ENCODE data around the gene CAMTA1. TPM values are rescaled to one million over a fixed set of nuclear protein-coding genes. Genes with fewer than 3 reads are reported as not detected.

The CAMTA1 gene
- polyA plus RNA-seq, 1 donor from 2014 or later: 162 TPM

DNA sequence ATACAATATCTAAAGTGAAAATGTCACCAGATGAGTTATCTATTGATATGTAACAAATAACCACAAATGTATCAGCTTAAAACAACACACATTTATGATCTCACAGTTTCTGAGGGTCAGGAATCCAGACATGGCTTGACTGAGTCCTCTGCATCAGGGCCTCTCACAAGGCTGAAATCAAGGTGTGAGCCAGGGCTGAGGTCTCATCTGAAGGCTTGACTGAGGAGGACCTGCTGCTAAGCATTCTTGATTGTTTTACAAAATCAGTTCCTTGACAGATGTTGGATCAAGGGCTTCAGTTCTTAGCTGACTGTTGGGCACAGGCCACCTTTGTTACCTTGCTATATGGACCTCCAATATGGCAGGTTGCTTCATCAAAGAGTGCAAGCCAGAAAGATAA lies 483.7 kb downstream of the CAMTA1 start:
- Histone ChIP-seq H3F3A (ENCODE audit: insufficient read depth, low read length, poor library complexity, severe bottlenecking) (no peaks in the 10 kb centered on the region), H4K20me1 (ENCODE audit: insufficient read depth) (no peaks in the 10 kb centered on the region), H3K4me3 (ENCODE audit: low read length) (no peak overlapping the region), H3K79me2 (replicated peaks; ENCODE audit: insufficient read depth, low read length) (no peaks in the 10 kb centered on the region), H3K9me2 (ENCODE audit: insufficient read depth, low read length) (no peaks in the 10 kb centered on the region), H3K9ac (ENCODE audit: low read length) (no peak overlapping the region), H3K9me3 (ENCODE audit: low read length) (no peaks in the 10 kb centered on the region), H2AFZ (ENCODE audit: low read depth, low read length) (no peak overlapping the region), H3K4me2 (ENCODE audit: low read length) (no peak overlapping the region), H3K36me3 (ENCODE audit: insufficient read depth, low read length) (no peaks in the 10 kb centered on the region), H3K27ac (ENCODE audit: low read length) (no peak overlapping the region), H3K27me3 (ENCODE audit: insufficient read depth, low read depth, low read length) (no peaks in the 10 kb centered on the region)
- TF ChIP-seq POLR2AphosphoS5 (IDR thresholded peaks at IDR 0.05) (no peak), TAF1 (IDR thresholded peaks at IDR 0.05; ENCODE audit: low read depth) (no peak), SMC3 (conservative IDR thresholded peaks at IDR 0.05; ENCODE audit: poor library complexity) (no peak), MXI1 (conservative IDR thresholded peaks at IDR 0.05; ENCODE audit: poor library complexity, severe bottlenecking) (no peak), REST (IDR thresholded peaks at IDR 0.05; ENCODE audit: borderline replicate concordance) (no peak), EZH2 (IDR thresholded peaks at IDR 0.05; ENCODE audit: borderline replicate concordance, insufficient read depth, low read length, poor library complexity, severe bottlenecking) (no peak), RAD21 (conservative IDR thresholded peaks at IDR 0.05) (no peak), EP300 (conservative IDR thresholded peaks at IDR 0.05; ENCODE audit: poor library complexity, severe bottlenecking) (no peak), CTCF (IDR thresholded peaks at IDR 0.05; ENCODE audit: poor library complexity, severe bottlenecking) (no peak)

- Histone ChIP-seq H3K9ac (ENCODE audit: low read length) (no peak overlapping the region), H3K4me3 (ENCODE audit: low read length) (no peak overlapping the region), H2AFZ (ENCODE audit: low read depth, low read length) (no peak overlapping the region), H3K9me2 (ENCODE audit: insufficient read depth, low read length) (no peaks in the 10 kb centered on the region), H3K9me3 (ENCODE audit: low read length) (no peaks in the 10 kb centered on the region), H3K27ac (ENCODE audit: low read length) (no peak overlapping the region), H3K27me3 (ENCODE audit: insufficient read depth, low read depth, low read length) (no peaks in the 10 kb centered on the region), H3F3A (ENCODE audit: insufficient read depth, low read length, poor library complexity, severe bottlenecking) (no peaks in the 10 kb centered on the region), H3K36me3 (ENCODE audit: insufficient read depth, low read length) (no peaks in the 10 kb centered on the region), H3K79me2 (replicated peaks; ENCODE audit: insufficient read depth, low read length) (no peaks in the 10 kb centered on the region), H4K20me1 (ENCODE audit: insufficient read depth) (no peaks in the 10 kb centered on the region), H3K4me2 (ENCODE audit: low read length) (no peak overlapping the region)
- TF ChIP-seq RAD21 (conservative IDR thresholded peaks at IDR 0.05) (no peak), SMC3 (conservative IDR thresholded peaks at IDR 0.05; ENCODE audit: poor library complexity) (no peak), EZH2 (IDR thresholded peaks at IDR 0.05; ENCODE audit: borderline replicate concordance, insufficient read depth, low read length, poor library complexity, severe bottlenecking) (no peak), POLR2AphosphoS5 (IDR thresholded peaks at IDR 0.05) (no peak), TAF1 (IDR thresholded peaks at IDR 0.05; ENCODE audit: low read depth) (no peak)
Observed at GRCh38 chr1:7269525-7269924, 484.3 kb downstream of the CAMTA1 start.

Measured in neural cell (in vitro differentiated cells).